Type B pancreatic cell (in vitro differentiated cells): ENCODE results near the gene PPEF1. TPM values are rescaled to one million over a fixed set of nuclear protein-coding genes. Genes with fewer than 3 reads are reported as not detected.
"Not testable (repeated sequence)": the region's sequence is repeated elsewhere in the genome, so short reads cannot be mapped to it uniquely, and the experiment has no call there.

Experiments used
- DNase-seq: peaks from one replicate; pipeline ENCODE4 v3.0.0; 2021; ENCODE audit warnings: mixed read lengths; ENCODE audit not compliant: unreplicated experiment; ENCODE audit errors: extremely low spot score
- H3K27ac Mint-ChIP-seq: 2 replicates; pipeline ENCODE4 v1.8.0; 2021; ENCODE audit warnings: mild to moderate bottlenecking, mixed read lengths
- H3K27me3 Mint-ChIP-seq: 2 replicates; pipeline ENCODE4 v1.8.0; 2021; ENCODE audit warnings: mixed read lengths
- H3K36me3 Mint-ChIP-seq: 2 replicates; pipeline ENCODE4 v1.8.0; 2021; ENCODE audit warnings: mixed read lengths
- H3K4me1 Mint-ChIP-seq: one replicate; pipeline ENCODE4 v1.8.0; 2021; ENCODE audit warnings: mixed read lengths; ENCODE audit not compliant: unreplicated experiment
- H3K4me3 Mint-ChIP-seq: 2 replicates; pipeline ENCODE4 v1.8.0; 2021; ENCODE audit warnings: mild to moderate bottlenecking, mixed read lengths
- H3K9me3 Mint-ChIP-seq: 2 replicates; pipeline ENCODE4 v1.8.0; 2021; ENCODE audit warnings: mixed read lengths
- total RNA-seq: library from RNA; stranded (reverse); gene quantifications from 2 replicates; pipeline ENCODE4 v1.2.1, GENCODE V29; 2021; ENCODE audit warnings: low replicate concordance
- TF ChIP-seq, protein P1 (sequence below): fragments of 200-600 bp; sonication (generic); conservative IDR thresholded peaks from 2 replicates; pipeline ENCODE4 v1.5.0; 2021; ENCODE audit warnings: antibody characterized with exemption, mild to moderate bottlenecking

PPEF1 gene
- total RNA-seq, 1 donor from 2014 or later, result 1.6 TPM

DNA sequence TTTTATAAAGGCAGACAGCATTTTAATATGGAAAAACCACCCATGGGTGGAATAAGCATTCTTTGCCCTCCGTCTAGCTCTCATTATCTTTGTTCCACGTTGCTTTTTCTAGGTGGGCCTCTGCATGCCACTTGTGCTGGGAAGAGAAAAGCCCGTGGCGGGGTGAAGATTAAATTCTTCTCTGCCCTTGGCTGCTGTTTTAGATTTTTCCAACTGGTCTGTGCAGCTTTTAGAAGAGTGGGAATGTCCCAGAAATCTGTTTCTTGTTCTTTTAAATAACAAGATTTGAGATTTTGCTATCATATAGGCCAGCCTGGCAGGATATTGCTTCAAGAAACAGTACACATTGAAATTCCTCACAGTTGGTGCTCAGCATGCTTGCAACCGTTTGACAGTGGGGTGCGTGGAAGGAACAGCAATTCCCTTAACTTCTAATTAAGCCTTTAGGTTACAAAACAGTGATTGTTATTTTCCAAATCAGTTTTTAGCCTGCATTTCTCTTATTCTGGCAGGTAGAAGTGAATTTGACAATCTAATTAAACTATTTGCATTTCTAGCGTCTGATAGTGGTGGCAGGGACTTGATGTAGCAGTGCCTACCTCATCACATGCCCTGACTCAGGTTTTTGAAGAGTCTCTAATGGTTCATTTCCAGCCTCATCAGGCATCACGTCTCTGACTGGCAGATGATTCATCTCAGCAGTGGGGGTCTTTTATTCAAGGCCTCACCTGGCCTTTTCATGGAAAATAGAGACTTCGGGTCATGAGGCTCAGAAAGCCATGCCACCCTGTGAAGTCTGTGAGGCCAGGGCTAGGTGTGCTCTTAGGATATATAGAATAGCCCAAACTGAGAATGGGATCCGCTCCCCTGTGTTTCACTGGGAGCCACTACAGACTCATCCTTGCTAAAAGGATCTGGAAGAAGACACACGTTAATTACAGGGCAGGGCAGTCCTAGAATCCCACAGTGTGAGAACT lies 50.8 kb downstream of the PPEF1 start:
- DNase-seq, result no peak
- TF ChIP-seq, protein P1, sequence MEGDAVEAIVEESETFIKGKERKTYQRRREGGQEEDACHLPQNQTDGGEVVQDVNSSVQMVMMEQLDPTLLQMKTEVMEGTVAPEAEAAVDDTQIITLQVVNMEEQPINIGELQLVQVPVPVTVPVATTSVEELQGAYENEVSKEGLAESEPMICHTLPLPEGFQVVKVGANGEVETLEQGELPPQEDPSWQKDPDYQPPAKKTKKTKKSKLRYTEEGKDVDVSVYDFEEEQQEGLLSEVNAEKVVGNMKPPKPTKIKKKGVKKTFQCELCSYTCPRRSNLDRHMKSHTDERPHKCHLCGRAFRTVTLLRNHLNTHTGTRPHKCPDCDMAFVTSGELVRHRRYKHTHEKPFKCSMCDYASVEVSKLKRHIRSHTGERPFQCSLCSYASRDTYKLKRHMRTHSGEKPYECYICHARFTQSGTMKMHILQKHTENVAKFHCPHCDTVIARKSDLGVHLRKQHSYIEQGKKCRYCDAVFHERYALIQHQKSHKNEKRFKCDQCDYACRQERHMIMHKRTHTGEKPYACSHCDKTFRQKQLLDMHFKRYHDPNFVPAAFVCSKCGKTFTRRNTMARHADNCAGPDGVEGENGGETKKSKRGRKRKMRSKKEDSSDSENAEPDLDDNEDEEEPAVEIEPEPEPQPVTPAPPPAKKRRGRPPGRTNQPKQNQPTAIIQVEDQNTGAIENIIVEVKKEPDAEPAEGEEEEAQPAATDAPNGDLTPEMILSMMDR, result no peak
- Mint-ChIP-seq H3K4me1 (no peaks in the 10 kb centered on the region), H3K4me3 (no peak overlapping the region), H3K27ac (no peak overlapping the region), H3K27me3 (no peaks in the 10 kb centered on the region), H3K36me3 (no peaks in the 10 kb centered on the region), H3K9me3 (no peaks in the 10 kb centered on the region)

DNA sequence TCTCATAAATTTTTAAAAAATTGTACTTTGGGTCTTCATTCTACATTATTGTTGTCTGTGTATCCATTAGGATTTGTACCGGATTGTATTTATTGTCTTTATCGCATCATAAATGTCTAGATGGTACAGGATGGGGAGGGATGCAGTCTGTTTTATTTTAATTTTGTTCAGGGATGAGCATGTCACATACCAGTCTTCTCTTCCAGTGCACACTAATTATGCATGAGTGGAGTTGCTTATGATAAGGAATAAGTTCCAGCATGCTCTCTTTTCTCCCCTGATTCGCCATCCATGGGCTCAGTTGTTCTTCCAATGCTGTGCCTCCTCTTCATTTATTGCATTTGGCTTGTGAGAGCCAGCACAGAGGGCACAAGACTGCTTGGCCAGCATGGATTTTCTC lies 54.3 kb downstream of the PPEF1 start:
- H3K27ac Mint-ChIP-seq, result no peak overlapping the region
- no peaks in the 10 kb centered on the region for H3K36me3 Mint-ChIP-seq
- DNase-seq, result no peak
- H3K9me3 Mint-ChIP-seq, result peaks cover 4% of the 10 kb centered on the region
- H3K4me3 Mint-ChIP-seq, result no peak overlapping the region
- no peaks in the 10 kb centered on the region for H3K4me1 Mint-ChIP-seq
- TF ChIP-seq, protein P1, result no peak
- H3K27me3 Mint-ChIP-seq, result no peaks in the 10 kb centered on the region

DNA sequence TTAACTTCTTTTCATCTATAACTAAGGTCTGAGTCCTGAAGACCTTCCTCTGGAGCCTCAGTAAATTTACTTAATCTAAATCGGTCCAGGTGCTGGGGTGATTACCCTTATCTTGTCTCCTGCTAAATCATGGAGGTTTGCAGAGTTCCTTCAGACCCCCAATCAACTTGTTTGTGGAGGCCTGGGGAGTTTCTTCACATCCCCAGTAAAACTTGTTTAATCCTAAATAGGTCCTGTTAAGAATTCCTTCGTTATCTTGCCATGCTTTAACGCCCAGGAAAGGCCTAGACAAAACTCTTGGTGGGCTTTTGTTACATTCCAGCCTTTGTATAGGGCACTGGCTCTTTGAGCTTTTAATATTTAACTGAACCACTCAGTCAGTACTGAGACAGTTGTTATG lies 55.7 kb downstream of the PPEF1 start:
- H3K27ac Mint-ChIP-seq, H3K9me3 Mint-ChIP-seq: not testable (repeated sequence)

DNA sequence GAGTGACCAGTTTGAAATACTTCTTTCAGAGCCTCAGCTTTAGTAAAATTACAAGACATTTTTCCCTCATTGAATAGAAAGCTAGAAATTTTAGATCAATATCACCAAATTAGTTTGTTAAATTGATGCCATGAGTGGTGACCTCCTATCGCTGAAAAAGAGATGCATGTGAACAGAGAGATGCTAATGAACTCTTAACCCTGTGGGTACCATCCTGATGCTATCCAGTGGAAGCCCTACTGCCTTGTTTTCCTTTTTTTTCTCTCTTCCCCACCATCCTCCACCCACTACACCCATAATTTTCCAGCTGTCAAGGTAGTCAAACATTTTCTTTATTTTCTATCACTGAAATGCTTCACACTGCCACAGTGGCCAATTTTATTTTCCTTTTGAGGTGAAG lies 61.9 kb downstream of the PPEF1 start:
- no peak overlapping the region for H3K27ac Mint-ChIP-seq
- no peak overlapping the region for H3K4me3 Mint-ChIP-seq
- H3K27me3 Mint-ChIP-seq, result no peaks in the 10 kb centered on the region
- peaks cover under 1% of the 10 kb centered on the region for H3K9me3 Mint-ChIP-seq
- TF ChIP-seq, protein P1, result no peak
- DNase-seq, result no peak
- H3K4me1 Mint-ChIP-seq, result peaks cover 5% of the 10 kb centered on the region
- no peaks in the 10 kb centered on the region for H3K36me3 Mint-ChIP-seq

More for the DNA sequence above, 55.7 kb downstream of the PPEF1 start:
- H3K4me1 Mint-ChIP-seq, H3K27me3 Mint-ChIP-seq, H3K4me3 Mint-ChIP-seq, H3K36me3 Mint-ChIP-seq, DNase-seq: not testable (repeated sequence)

DNA sequence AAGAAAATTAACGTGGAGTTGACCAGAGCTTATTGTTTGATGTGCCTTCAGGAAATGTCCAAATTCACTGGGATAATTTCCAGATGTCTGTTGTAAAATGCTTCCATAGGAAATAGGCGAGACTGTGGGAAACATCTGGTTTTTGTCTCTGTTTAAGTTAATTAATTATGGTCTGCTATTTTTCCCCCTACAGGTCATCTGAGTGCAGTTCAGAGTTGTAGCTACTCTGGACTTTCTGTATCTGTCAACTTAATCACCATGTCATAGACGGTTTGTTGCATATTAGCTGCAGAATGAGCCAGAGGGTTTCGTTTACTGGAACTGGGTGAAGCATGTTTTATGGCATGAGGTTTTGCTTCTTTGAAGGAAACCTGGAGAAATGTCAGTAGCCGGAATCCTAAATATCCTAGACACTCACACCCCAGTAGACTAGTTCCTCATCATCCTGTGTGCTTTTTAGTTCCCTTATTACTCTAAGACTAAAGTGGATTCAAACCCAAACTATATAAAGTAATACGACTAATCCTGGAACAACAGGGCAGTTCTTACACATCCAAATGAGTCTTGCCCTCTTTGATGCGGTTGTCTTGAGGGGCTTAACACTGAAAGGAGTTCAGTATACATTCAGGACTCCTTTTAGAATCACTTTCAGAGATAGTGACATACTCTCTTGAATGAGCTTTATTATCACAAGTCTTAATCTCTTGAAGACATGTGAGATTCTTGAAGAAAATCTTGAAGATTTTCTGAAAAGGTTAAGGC lies 62.5 kb downstream of the PPEF1 start:
- TF ChIP-seq, protein P1, result peak; percentile 46
- Mint-ChIP-seq H3K27me3 (no peaks in the 10 kb centered on the region), H3K27ac (no peak overlapping the region), H3K4me3 (no peak overlapping the region), H3K36me3 (no peaks in the 10 kb centered on the region), H3K9me3 (peaks cover 7% of the 10 kb centered on the region), H3K4me1 (peaks cover 5% of the 10 kb centered on the region)
- no peak for DNase-seq

GRCh38 chrX:18789916-18790315 lies 82.5 kb downstream of the PPEF1 start:
- no peak overlapping the region for H3K4me3 Mint-ChIP-seq
- H3K4me1 Mint-ChIP-seq, result no peaks in the 10 kb centered on the region
- no peak for DNase-seq
- no peak overlapping the region for H3K27ac Mint-ChIP-seq
- no peaks in the 10 kb centered on the region for H3K27me3 Mint-ChIP-seq
- TF ChIP-seq, protein P1, result no peak
- H3K36me3 Mint-ChIP-seq, result no peaks in the 10 kb centered on the region
- no peaks in the 10 kb centered on the region for H3K9me3 Mint-ChIP-seq
